ENCODE data around the gene CDK17.

The CDK17 gene

GRCh38 chr12:96233939-96234461 is 166.2 kb downstream of the CDK17 start:
- H3K4me3 ChIP-seq (ENCODE audit: low read depth, low read length), result no peak overlapping the region
- DNase-seq (ENCODE audit: low read depth), result peak; percentile 91

GRCh38 chr12:96233168-96233567 is 167.1 kb downstream of the CDK17 start:
- DNase-seq (ENCODE audit: low read depth), result no peak
- H3K4me3 ChIP-seq (ENCODE audit: low read depth, low read length), result no peak overlapping the region

- DNase-seq (ENCODE audit: low read depth), result no peak
- H3K4me3 ChIP-seq (ENCODE audit: low read depth, low read length), result no peak overlapping the region
Observed at GRCh38 chr12:96230646-96231045, 169.6 kb downstream of the CDK17 start.

- DNase-seq (ENCODE audit: low read depth), result no peak
- no peak overlapping the region for H3K4me3 ChIP-seq (ENCODE audit: low read depth, low read length)
Observed at GRCh38 chr12:96228566-96229248, 171.5 kb downstream of the CDK17 start.

Data from skeletal muscle cell (primary cell).